Non-pigmented ciliary epithelial cell (primary cell): ENCODE measurements around the gene PES1.
"Not testable (repeated sequence)": the region's sequence is repeated elsewhere in the genome, so short reads cannot be mapped to it uniquely, and the experiment has no call there.

Experiments
- DNase-seq: peaks from one replicate; pipeline ENCODE4 v3.0.0-alpha.2; 2010; ENCODE audit warnings: low read depth

The PES1 gene

DNA sequence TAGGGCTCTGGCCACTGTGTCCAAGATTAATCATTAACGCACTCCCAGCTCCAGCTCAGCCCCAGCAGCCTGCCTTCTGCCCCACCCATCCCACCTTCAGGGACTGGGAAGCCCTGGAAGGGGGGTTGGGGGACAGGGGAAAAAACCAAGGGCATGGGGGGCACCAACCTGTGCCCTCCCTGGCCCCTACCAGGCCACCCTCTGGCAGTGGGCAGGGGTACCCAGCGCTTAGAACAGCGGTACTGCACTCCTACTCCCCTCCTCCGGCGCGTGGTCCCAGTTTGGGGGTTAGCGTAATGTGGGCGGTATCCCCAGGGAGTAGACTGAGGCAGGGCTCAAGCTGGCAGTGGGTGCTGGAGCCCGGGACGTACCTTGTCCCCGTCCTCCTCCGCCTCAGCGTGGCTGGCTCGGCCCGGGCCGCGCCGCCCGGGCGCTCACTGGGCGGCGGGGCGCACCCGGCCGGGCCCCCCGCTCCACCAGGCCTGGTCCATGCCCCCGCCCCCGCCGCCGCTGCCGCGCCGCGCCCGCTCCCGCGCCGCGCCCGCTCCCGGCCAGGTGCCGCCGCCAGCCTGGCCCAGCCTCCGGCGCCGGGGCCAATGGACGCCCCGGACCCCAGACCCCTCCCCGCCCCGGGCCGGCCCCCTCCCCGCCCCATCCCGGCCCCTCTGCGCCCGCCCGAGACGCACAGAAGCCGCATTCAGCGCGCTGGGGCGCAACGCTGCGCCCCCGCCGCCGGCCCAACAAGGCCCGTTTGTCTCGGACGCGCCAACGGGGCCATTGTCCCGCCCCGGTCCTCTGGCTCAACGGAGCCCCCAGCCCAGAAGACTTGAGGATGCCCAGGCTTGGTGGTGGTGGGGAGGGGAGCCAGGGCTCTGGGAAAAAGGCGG is 17.4 kb downstream of the PES1 start, which contains the start of gene GAL3ST1:
Gene GAL3ST1, minus strand, starts transcription at position 571 of the 887 bp plus-strand sequence. CDS start 17,273 bp downstream, outside the sequence.
- no peak for DNase-seq

DNA sequence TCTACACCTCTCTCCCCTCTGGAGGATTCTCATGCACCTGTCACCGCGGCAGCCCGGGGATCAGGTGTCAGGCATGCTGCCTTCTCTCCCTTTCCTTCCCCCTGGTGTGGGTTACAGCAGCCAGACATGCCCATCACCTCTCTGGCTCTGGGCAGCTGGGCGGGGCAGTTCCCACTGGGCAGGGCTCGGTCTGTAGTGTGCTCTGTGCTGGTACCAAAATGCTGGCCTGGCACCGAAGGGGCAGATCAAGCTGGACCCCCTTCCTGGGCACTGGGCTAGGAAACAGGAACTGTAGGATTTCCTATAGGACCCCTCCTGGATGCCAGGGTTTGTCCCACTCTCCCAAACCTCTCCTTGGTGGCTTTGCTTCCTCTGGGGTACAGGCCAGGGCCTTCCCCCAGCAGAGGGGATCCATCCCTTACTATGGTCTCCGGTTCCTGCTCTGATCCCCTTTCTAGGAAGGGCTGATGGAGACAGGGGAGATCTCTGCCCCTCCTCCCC is 18.1 kb downstream of the PES1 start:
- DNase-seq = no peak

DNA sequence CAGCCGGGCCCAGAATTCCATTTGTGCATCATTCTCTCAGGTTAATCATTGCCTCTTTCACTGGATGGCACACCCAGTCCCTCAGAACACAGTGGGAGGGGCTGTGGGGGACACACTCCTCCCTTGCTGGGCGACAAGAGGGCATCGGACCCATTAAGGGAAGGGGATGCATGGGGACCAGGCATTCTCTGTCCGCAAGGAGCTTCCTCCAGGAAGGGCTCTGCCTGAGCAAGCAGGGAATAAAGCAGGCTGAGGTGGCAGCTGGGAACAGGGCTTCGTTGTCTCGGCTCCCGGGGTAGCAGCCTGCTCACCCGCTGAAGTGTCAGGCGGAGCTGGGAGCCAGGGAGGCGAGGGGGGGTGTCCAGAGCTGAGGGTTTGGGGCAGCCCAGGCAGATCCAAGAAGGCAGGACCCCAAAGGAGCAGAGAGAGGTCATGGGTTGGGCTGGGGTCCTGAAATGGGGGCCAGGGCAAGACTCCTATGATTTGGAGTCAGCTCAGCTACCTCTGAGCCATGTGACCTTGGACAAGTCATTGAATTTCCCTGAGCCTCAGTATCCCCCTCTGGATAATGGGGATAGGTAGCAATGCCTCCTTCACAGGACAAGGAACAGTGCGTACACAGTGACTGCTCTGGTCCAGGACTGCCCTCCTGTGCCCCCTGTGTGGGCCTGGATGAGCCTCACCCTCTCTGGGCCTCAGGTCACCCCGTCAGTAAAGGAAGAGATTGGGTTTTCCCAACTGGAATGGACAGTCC is 18.7 kb downstream of the PES1 start:
- no peak for DNase-seq

- no peak for DNase-seq
Observed at GRCh38 chr22:30572210-30572609, 19.5 kb downstream of the PES1 start.

GRCh38 chr22:30569674-30570202 is 22.0 kb downstream of the PES1 start:
- no peak for DNase-seq

- DNase-seq = no peak
Observed at GRCh38 chr22:30568137-30568805, 23.4 kb downstream of the PES1 start.

GRCh38 chr22:30567277-30567676 is 24.4 kb downstream of the PES1 start:
- DNase-seq = not testable (repeated sequence)

GRCh38 chr22:30566125-30566524 is 25.6 kb downstream of the PES1 start:
- no peak for DNase-seq

GRCh38 chr22:30565341-30565740 is 26.4 kb downstream of the PES1 start:
- DNase-seq = no peak

DNA sequence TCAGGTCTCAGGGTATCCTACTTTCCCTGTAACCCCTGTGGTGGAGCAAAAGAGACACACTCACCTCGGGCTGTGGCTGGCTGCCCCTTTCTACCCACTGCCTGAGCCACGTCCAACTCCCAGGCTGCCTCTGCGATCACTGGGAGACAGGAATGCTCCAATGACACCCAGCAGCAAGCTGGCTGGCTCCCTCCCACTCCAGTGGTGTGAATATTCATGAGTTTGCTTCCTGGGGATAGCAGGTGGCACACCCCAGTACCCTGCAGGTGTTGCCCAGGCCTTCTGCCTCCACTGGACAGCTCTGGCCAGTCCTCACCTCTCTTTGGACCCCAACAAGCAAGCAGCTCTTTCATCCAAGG is 27.0 kb downstream of the PES1 start:
- DNase-seq = no peak

GRCh38 chr22:30564045-30564760 is 27.5 kb downstream of the PES1 start:
- DNase-seq = no peak

GRCh38 chr22:30562366-30562765 is 29.3 kb downstream of the PES1 start:
- DNase-seq = no peak

- no peak for DNase-seq
Observed at GRCh38 chr22:30561402-30562189, 30.1 kb downstream of the PES1 start.

GRCh38 chr22:30560643-30561202 is 31.0 kb downstream of the PES1 start:
- not testable (repeated sequence) for DNase-seq

GRCh38 chr22:30559889-30560288 is 31.8 kb downstream of the PES1 start:
- DNase-seq = no peak

- DNase-seq = no peak
Observed at GRCh38 chr22:30557243-30557642, 34.5 kb downstream of the PES1 start.

- no peak for DNase-seq
Observed at GRCh38 chr22:30556388-30556787, 35.3 kb downstream of the PES1 start.

DNA sequence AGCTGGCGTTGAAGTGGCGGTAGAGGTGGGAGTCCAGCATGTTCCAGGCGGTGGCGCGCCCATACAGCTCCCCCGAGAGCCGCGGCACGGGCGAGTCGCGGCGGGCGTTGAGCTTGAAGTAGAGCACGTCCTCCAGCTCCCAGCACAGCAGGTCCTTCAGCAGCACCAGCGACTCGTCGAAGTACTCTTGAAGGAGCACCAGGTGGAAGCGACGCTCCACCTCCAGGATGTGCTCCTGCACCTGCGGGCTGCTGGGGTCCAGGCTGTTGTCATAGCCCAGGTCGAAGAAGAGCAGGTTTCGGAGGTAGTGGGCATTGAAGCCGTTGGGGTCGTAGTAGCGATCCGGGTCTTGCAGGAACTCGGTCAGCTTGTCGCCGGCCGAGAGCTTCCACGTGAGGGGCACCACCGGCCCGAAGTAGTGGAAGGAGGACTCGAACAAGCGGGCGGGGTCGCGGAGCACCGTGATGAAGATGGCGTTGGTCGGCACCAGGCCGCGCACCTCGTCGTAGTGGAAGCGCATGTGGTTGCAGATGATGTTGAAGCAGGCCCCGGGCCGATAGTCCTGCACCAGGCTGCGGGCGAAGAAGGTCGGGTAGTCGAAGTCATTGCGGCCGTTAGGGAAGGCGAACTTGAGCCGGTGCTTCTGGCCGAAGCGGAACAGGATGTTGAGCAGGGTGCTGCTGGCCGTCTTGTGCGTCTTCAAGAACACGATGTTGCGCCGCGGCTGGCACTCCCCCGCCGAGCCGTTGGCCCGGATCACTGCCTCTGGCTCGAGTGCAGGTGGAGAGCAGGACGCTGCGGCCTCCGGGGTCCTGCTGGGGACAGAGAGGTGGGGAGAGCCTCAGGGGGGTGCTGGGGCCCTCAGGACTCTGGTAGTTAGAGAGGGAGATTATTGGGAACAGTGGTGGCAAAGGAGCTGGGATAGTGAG is 36.2 kb downstream of the PES1 start:
- DNase-seq = no peak

- no peak for DNase-seq
Observed at GRCh38 chr22:30553971-30554370, 37.7 kb downstream of the PES1 start.
